Body of pancreas (tissue), 4 donors: ENCODE measurements around the gene ETS1.

Experiments used
- POLR2A ChIP-seq, 3 donors: fragments of 450-650 bp; IDR thresholded peaks; one replicate each; pipeline ENCODE4 v1.6.1; 2016; ENCODE audit warnings: antibody characterized with exemption in 3 of 3, mild to moderate bottlenecking in 2 of 3
- TF ChIP-seq, protein P1 (sequence below), 7 experiments: fragments of 450-650 bp in 4 of 7; fragments of 200-600 bp in 3 of 7; sonication (generic) in 3 of 7; IDR thresholded peaks; one replicate each; pipeline ENCODE4 v1.5.1; 2016 to 2019; ENCODE audit warnings: antibody characterized with exemption in 7 of 7

DNA sequence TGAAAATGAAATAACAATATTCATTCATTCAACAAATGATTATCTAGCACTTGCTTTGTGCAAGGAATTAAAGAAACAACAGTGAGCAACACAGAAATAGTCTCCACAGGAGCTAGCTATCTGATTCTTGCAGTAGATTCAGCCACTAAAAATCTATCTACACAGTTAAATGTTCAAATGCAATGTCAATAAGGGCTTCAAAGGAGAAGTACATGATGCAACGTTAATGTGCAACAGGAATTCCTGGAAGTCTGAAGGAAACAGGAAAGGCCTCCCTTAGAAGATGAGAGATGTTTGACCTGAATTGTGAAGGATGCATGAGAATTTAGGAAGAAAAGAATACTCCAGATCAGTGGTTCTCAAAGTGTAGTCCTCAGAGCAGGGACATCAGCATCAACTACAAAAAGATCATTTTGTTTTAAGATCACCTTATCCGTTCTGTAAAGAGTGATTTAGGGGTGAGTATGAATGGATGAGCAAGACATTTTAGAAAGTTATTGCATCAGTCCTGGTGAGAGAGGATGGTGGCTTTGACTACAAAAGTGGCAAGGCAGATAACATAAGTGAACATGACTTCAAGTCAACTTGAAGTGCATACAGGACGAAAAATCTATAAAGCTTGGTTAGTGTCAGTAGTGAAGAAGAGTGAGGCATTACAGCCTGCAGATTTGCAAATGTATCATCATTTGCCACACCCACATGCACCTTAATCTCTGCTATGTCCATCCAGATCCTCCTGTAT lies 96.0 kb downstream of the ETS1 start:
- TF ChIP-seq, protein P1, sequence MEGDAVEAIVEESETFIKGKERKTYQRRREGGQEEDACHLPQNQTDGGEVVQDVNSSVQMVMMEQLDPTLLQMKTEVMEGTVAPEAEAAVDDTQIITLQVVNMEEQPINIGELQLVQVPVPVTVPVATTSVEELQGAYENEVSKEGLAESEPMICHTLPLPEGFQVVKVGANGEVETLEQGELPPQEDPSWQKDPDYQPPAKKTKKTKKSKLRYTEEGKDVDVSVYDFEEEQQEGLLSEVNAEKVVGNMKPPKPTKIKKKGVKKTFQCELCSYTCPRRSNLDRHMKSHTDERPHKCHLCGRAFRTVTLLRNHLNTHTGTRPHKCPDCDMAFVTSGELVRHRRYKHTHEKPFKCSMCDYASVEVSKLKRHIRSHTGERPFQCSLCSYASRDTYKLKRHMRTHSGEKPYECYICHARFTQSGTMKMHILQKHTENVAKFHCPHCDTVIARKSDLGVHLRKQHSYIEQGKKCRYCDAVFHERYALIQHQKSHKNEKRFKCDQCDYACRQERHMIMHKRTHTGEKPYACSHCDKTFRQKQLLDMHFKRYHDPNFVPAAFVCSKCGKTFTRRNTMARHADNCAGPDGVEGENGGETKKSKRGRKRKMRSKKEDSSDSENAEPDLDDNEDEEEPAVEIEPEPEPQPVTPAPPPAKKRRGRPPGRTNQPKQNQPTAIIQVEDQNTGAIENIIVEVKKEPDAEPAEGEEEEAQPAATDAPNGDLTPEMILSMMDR (IDR thresholded peaks at IDR 0.05): no peak
- TF ChIP-seq POLR2A (IDR thresholded peaks at IDR 0.05): no peak
